GM23338 (cell line): ENCODE data around the gene RAD51AP2. TPM values are rescaled to one million over a fixed set of nuclear protein-coding genes. Genes with fewer than 3 reads are reported as not detected.

Experiments
- ATAC-seq: fragments of 200-7000 bp; cut with Tn5 transposase; 3 replicates; pipeline ENCODE4 v1.9.1; 2020
- DNase-seq: peaks from one replicate; pipeline ENCODE4 v3.0.0-alpha.2; 2015; ENCODE audit warnings: low spot score
- H2AFZ ChIP-seq: fragments of 200-600 bp; sonication (generic); 2 replicates; pipeline ENCODE4 v1.8.0; 2016; ENCODE audit warnings: antibody characterized with exemption, mild to moderate bottlenecking, moderate library complexity
- H3F3A ChIP-seq: fragments of 200-600 bp; sonication (generic); replicated peaks from 2 replicates; pipeline ENCODE4 v1.8.0; 2017; ENCODE audit warnings: antibody characterized with exemption, mixed run types, low read depth
- H3K27ac ChIP-seq: fragments of 200-600 bp; sonication (generic); 2 replicates; pipeline ENCODE4 v1.6.1; 2016; ENCODE audit warnings: low read depth
- H3K27me3 ChIP-seq: fragments of 200-600 bp; sonication (generic); 2 replicates; pipeline ENCODE4 v1.8.0; 2016; ENCODE audit warnings: mild to moderate bottlenecking, mixed run types, moderate library complexity; ENCODE audit not compliant: insufficient read depth
- H3K36me3 ChIP-seq: fragments of 200-600 bp; sonication (generic); 2 replicates; pipeline ENCODE4 v1.8.0; 2016; ENCODE audit warnings: mild to moderate bottlenecking; ENCODE audit not compliant: insufficient read depth
- H3K4me1 ChIP-seq: fragments of 200-600 bp; sonication (generic); 2 replicates; pipeline ENCODE4 v1.8.0; 2016; ENCODE audit warnings: mild to moderate bottlenecking, moderate library complexity; ENCODE audit not compliant: insufficient read depth
- H3K4me2 ChIP-seq: fragments of 200-600 bp; sonication (generic); 2 replicates; pipeline ENCODE4 v1.7.1; 2017; ENCODE audit warnings: mixed run types
- H3K4me3 ChIP-seq: fragments of 200-600 bp; sonication (generic); 2 replicates; pipeline ENCODE4 v1.6.1; 2016; ENCODE audit warnings: mixed run types
- H3K79me2 ChIP-seq: fragments of 200-600 bp; sonication (generic); replicated peaks from 2 replicates; pipeline ENCODE4 v1.8.0; 2017; ENCODE audit warnings: mild to moderate bottlenecking; ENCODE audit not compliant: insufficient read depth
- H3K9me2 ChIP-seq: fragments of 200-600 bp; sonication (generic); 2 replicates; pipeline ENCODE4 v1.8.0; 2017; ENCODE audit not compliant: insufficient read depth
- H4K20me1 ChIP-seq: fragments of 200-600 bp; sonication (generic); replicated peaks from 2 replicates; pipeline ENCODE4 v1.8.0; 2017; ENCODE audit warnings: mild to moderate bottlenecking; ENCODE audit not compliant: insufficient read depth
- H3K27ac Mint-ChIP-seq: 2 replicates; pipeline ENCODE4 v1.8.0; 2020; ENCODE audit warnings: inconsistent platforms, mild to moderate bottlenecking, moderate library complexity, mixed read lengths
- H3K27me3 Mint-ChIP-seq: 3 replicates; pipeline ENCODE4 v1.8.0; 2022; ENCODE audit warnings: low read depth, mild to moderate bottlenecking, moderate library complexity, mixed read lengths, inconsistent platforms; ENCODE audit not compliant: insufficient read depth, poor library complexity
- H3K36me3 Mint-ChIP-seq: 3 replicates; pipeline ENCODE4 v1.8.0; 2021; ENCODE audit warnings: low read depth, mild to moderate bottlenecking, inconsistent platforms, moderate library complexity, mixed read lengths
- H3K4me1 Mint-ChIP-seq: 3 replicates; pipeline ENCODE4 v1.8.0; 2020; ENCODE audit warnings: mild to moderate bottlenecking, inconsistent platforms, mixed read lengths
- H3K4me3 Mint-ChIP-seq: 3 replicates; pipeline ENCODE4 v1.8.0; 2021; ENCODE audit warnings: moderate library complexity, mild to moderate bottlenecking, inconsistent platforms, mixed read lengths
- H3K9me3 Mint-ChIP-seq: 3 replicates; pipeline ENCODE4 v1.8.0; 2020; ENCODE audit warnings: moderate library complexity, mild to moderate bottlenecking, inconsistent platforms, mixed read lengths
- CREB1 ChIP-seq: fragments of 250-450 bp; sonication (Bioruptor Pico); IDR thresholded peaks from 2 replicates; pipeline ENCODE4 v1.5.0; 2020; ENCODE audit warnings: low read depth, mild to moderate bottlenecking, moderate library complexity
- CTCF ChIP-seq, 2 experiments: fragments of 200-600 bp in 1 of 2; sonication (generic) in 1 of 2; conservative IDR thresholded peaks; 2 replicates each; pipeline versions ENCODE4 v1.5.1 to v1.6.1; 2016 to 2017; ENCODE audit warnings: antibody characterized with exemption in 2 of 2, low read depth in 2 of 2, mild to moderate bottlenecking in 2 of 2, moderate library complexity in 1 of 2
- ETS1 ChIP-seq: IDR thresholded peaks from 2 replicates; pipeline ENCODE4 v1.6.1; 2016; ENCODE audit warnings: antibody characterized with exemption
- EZH2 ChIP-seq: fragments of 200-600 bp; sonication (generic); IDR thresholded peaks from one replicate; pipeline ENCODE4 v1.8.0; 2017; ENCODE audit warnings: antibody characterized with exemption, mild to moderate bottlenecking, low read depth; ENCODE audit not compliant: unreplicated experiment
- EZH2phosphoT487 ChIP-seq: fragments of 200-600 bp; sonication (generic); IDR thresholded peaks from one replicate; pipeline ENCODE4 v1.8.1; 2018; ENCODE audit warnings: antibody characterized with exemption; ENCODE audit not compliant: unreplicated experiment
- JUNB ChIP-seq: IDR thresholded peaks from one replicate; pipeline ENCODE4 v1.6.1; 2016; ENCODE audit warnings: antibody characterized with exemption; ENCODE audit not compliant: unreplicated experiment
- NANOG ChIP-seq: IDR thresholded peaks from 2 replicates; pipeline ENCODE4 v1.6.1; 2016; ENCODE audit warnings: antibody characterized with exemption, borderline replicate concordance
- POLR2AphosphoS5 ChIP-seq: IDR thresholded peaks from 2 replicates; pipeline ENCODE4 v1.6.1; 2016; ENCODE audit warnings: antibody characterized with exemption, low read depth
- STAT1 ChIP-seq: IDR thresholded peaks from one replicate; pipeline ENCODE4 v1.6.1; 2016; ENCODE audit warnings: antibody characterized with exemption; ENCODE audit not compliant: unreplicated experiment
- ZNF331 ChIP-seq: fragments of 250-450 bp; sonication (Bioruptor Pico); IDR thresholded peaks from 2 replicates; pipeline ENCODE4 v1.5.0; 2020; ENCODE audit warnings: low read depth, mild to moderate bottlenecking, moderate library complexity
- ZNF462 ChIP-seq: fragments of 250-450 bp; sonication (Bioruptor Pico); IDR thresholded peaks from 2 replicates; pipeline ENCODE4 v1.5.0; 2020; ENCODE audit warnings: mild to moderate bottlenecking, moderate library complexity
- polyA plus RNA-seq: library from polyadenylated mRNA; unstranded; fragments of >200 nt; fragmentation: Nextera tagmentation; extraction: Ambion mirVana; gene quantifications from 2 replicates; pipeline ENCODE4 v1.2.1, GENCODE V29; 2016
- total RNA-seq: library from RNA; depleted of rRNA; stranded (reverse); fragments of >200 nt; shearing (Covaris generic); gene quantifications from 2 replicates; pipeline ENCODE4 v1.2.3, GENCODE V29; 2014

The RAD51AP2 gene
- total and polyA plus RNA-seq, 2 experiments from 2014 or later: 0.16 to 0.38 TPM

- Mint-ChIP-seq H3K36me3 (no peaks in the 10 kb centered on the region), H3K9me3 (no peaks in the 10 kb centered on the region; the same call in 2 of the 3 replicates), H3K4me1 (peaks cover 39% of the 10 kb centered on the region), H3K27me3 (peaks cover 16% of the 10 kb centered on the region), H3K4me3 (peak overlapping the region; percentile 93), H3K27ac (no peak overlapping the region)
- H2AFZ ChIP-seq: no peak overlapping the region
- peak overlapping the region; percentile 82 for H3K4me3 ChIP-seq
- no peak for TF ChIP-seq CTCF (conservative IDR thresholded peaks at IDR 0.05; ENCODE audit: low read depth in 2 of 2)
- no peaks in the 10 kb centered on the region for H3K9me2 ChIP-seq
- H3K27me3 ChIP-seq: peaks cover 5% of the 10 kb centered on the region
- peaks cover 13% of the 10 kb centered on the region for H3F3A ChIP-seq
- H3K4me2 ChIP-seq: peak overlapping the region; percentile 82
- H3K79me2 ChIP-seq: peaks cover 56% of the 10 kb centered on the region
- ATAC-seq: no peak
- peak overlapping the region; percentile 95 for H3K27ac ChIP-seq
- no peaks in the 10 kb centered on the region for H4K20me1 ChIP-seq
- H3K4me1 ChIP-seq: peaks cover 42% of the 10 kb centered on the region
- DNase-seq: no peak
- H3K36me3 ChIP-seq: no peaks in the 10 kb centered on the region
These were observed 24.2 kb upstream of the RAD51AP2 start for GRCh38 chr2:17542471-17542870.

GRCh38 chr2:17541531-17541950, 23.3 kb upstream of the RAD51AP2 start:
- Histone ChIP-seq H3F3A (peaks cover 13% of the 10 kb centered on the region), H3K27ac (peak overlapping the region; percentile 95; the same call in 1 of the 2 replicates), H3K4me1 (peaks cover 35% of the 10 kb centered on the region), H3K4me3 (peak overlapping the region; percentile 82), H3K9me2 (no peaks in the 10 kb centered on the region), H3K4me2 (peak overlapping the region; percentile 82), H3K27me3 (peaks cover 13% of the 10 kb centered on the region), H4K20me1 (no peaks in the 10 kb centered on the region), H2AFZ (no peak overlapping the region), H3K79me2 (peaks cover 47% of the 10 kb centered on the region), H3K36me3 (no peaks in the 10 kb centered on the region)
- H3K4me1 Mint-ChIP-seq: peaks cover 36% of the 10 kb centered on the region
- H3K27ac Mint-ChIP-seq: peak overlapping the region; percentile 56
- DNase-seq (no peak), ATAC-seq (no peak)
- H3K36me3 Mint-ChIP-seq: no peaks in the 10 kb centered on the region
- H3K9me3 Mint-ChIP-seq: no peaks in the 10 kb centered on the region; the same call in 2 of the 3 replicates
- H3K27me3 Mint-ChIP-seq: peaks cover 16% of the 10 kb centered on the region
- H3K4me3 Mint-ChIP-seq: peak overlapping the region; percentile 93
- TF ChIP-seq POLR2AphosphoS5: no peak
- TF ChIP-seq EZH2phosphoT487: no peak
- no peak for TF ChIP-seq CTCF (conservative IDR thresholded peaks at IDR 0.05; ENCODE audit: low read depth in 2 of 2)
- TF ChIP-seq EZH2: no peak
- TF ChIP-seq ZNF462 (CRISPR knock-in tag): no peak
- TF ChIP-seq NANOG: no peak
- TF ChIP-seq ETS1: no peak
- no peak for TF ChIP-seq ZNF331
- no peak for TF ChIP-seq STAT1
- no peak for TF ChIP-seq CREB1 (CRISPR knock-in tag)
- no peak for TF ChIP-seq JUNB
